ENCODE measurements around the gene C12orf57.

Gene C12orf57

DNA sequence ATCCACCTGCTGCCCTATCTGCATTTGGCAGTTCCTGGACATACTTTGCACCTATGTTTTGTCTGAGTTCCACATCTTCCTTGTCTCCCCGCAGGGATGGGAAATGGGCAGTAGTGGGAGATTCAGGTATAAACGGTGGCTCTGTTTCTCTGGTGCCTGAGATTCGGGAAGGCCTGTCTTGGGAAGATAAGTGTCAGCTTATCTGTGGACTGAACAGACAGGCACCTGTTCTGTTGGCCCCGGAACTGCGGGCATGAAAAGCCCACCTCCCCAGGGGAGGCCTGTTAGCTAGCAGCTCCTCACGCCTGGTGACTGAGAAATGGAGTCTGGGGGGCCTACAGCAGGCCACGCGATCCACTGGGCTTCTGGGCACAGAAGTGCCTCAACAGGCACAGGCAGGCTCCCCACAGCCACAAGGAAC is 20.8 kb downstream of the C12orf57 start:
- DNase-seq (ENCODE audit: low read depth in 2 of 2), result no peak

DNA sequence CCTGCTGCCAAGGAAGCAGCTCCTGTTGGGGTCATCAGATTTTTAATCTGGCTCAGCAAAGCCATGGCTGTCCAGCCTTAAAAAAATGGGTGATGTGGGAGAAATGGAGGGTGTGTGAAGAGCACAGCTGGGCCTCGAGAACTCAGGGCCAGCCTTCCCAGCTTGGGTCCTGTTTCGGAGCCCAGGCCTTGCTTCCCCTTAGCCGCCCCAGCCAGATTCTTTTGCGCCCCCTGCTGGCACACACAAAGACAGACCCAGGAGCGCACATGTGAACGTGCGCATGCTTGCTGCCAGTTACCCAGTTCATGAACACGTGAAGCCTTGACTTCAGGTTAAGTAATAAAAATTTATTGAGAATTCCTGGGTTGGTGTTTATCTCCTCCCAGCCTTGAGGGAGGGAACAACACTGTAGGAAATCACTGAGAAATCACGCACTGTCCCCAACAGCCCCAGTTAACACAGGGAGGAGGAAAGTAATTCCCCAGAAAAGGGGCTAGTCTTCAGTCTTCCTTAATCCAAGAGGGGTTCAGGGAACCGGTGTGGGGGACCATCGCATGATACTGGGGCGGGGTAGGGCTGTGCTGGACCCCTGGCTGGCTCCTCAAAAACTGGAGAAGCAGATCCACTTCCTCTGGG is 21.3 kb downstream of the C12orf57 start:
- DNase-seq (ENCODE audit: low read depth in 2 of 2), result peak; percentile 63 to 85

DNA sequence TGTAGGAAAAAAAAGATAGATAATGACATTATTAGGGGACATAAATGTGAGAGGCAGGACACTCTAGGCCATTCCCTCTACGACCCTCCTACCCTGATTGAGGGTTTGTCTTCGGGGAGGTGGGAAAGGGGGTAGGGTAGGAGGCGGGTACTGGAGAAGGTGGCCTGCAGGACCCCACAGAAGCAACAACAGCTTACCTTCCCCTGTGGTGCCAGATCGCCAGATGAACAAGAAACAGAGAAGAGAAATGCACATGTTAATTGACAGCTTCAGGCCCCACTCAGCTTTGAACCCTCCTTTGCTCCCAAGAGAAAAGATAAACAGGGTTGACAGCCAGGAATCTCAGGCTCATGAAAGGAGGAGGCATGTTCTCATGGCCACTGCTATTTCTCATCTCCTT is 21.9 kb downstream of the C12orf57 start:
- no peak for DNase-seq (ENCODE audit: low read depth in 2 of 2)

DNA sequence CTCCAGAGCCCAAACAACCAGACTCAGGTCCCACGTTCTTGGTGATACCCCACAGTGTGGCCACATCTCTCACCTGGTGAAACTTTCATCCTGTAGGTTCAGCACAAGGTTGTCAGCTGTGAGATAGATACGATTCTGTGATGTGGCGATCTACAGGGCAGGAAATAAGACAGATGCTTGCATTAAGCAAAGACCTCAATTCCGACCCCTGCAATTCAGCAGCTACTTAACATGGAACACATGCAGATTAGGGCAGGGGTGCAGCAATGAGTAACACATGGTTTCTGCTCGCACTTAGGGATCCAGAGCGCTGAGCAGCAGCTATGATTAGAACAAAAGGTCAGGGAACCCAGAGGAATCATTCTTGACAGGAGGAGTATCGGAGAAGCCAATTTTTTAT is 22.5 kb downstream of the C12orf57 start:
- no peak for DNase-seq (ENCODE audit: low read depth in 2 of 2)

DNA sequence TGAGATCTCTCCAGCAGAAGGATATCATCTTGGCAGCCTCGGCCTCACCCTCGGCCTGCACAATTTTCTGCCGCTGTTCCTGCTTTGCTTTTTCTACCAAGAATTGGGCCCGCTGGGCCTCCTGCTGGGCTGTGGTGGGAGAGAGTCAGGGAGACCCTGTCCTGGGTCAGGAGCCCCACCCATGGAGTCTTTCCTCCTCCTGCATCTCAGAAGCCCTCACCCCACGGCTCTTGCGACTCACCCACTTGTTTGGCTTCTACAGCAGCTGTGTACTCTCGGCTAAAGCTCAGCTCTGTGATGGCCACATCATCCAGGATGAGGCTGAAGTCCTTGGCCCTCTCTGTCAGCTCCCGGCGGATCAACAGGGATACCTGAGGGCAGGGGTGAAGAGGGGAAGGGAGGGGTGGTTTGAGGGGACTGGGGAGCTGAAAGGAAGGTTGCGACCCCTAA is 23.9 kb downstream of the C12orf57 start:
- no peak for DNase-seq (ENCODE audit: low read depth in 2 of 2)

DNA sequence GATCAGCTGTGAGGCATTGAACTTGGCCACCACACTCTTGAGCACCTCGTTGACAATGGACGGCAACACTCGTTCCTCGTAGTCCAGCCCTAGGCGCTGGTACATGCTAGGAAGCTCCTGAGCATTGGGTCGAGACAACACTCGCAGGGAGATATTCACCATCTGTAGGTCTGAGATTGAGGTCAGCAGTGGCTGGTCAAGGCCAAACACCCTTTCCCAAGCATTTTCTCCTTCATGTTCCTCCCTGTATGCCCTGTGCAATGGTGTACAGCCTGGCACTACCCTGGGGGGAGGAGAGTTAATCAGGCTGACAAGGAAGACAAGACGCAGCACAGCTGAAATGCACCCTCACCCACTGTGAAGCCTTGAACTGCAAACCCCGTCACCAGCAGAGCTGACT is 24.6 kb downstream of the C12orf57 start:
- no peak for DNase-seq (ENCODE audit: low read depth in 2 of 2)

DNA sequence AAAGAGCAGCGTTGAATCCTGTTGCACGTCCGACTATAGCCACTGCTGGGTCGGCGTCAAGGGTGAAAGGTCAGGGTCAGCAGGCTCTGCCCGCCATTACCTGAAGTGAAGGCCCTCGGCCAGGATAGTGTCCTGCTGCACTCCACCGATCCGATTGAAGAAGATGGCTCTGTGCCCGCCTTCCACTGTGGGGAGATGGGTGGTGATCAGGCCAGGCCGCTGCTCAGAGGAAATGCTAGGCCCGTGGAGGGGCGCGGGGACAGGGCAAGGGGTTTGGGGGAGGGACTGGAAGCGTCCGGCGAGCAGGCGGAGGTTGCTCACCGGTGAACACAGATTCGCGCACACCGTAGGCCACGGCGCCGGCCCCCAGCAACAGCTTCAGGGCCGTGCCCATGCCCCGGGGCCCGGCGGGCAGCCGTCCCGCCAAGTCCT is 26.3 kb downstream of the C12orf57 start:
- DNase-seq (ENCODE audit: low read depth in 2 of 2), result no peak

DNA sequence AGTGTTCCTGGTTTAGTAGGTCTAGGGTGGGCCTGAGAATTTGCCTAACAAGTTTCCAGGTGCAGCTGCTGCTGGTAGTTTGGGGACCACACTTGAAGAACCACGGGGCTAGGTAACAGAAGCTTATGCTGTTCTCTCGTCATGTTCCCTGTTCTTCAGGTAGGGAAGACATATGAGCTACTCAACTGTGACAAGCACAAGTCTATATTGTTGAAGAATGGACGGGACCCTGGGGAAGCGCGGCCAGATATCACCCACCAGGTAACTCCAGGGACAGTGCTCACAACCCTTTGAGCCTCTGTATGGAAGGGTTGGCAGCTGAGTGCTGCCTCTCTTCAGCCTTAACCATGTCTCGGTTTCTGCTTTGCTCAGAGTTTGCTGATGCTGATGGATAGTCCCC is 30.4 kb downstream of the C12orf57 start:
- DNase-seq (ENCODE audit: low read depth in 2 of 2), result no peak

DNA sequence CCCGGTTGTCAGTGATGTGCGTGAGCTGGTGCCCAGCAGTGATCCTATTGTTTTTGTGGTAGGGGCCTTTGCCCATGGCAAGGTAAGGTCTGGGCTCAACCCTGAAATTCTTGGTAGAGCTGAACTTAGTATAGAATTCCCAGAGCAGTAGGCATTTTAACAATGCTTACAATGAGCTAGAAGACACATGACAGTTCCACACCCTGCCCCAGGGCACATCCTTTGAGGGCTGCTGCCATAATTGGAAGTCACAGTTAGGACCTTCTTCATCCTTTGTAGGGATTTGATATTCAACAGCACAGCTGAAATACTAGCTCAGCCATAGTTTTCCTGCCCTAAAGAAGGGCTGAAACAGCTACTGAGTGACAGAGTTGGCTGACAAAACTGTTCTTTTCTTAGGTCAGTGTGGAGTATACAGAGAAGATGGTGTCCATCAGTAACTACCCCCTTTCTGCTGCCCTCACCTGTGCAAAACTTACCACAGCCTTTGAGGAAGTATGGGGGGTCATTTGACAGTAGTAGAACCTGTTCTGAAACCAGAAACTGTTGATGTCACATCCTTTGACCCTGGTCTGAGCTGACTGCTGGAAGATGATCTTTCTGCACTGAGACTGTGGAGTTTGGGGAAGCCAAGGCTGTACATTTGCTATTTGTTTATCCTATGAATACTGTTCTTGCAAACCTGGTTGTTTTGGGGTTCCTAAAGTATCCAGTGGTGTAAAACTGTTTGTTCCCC is 31.6 kb downstream of the C12orf57 start:
- no peak for DNase-seq (ENCODE audit: low read depth in 2 of 2)

DNA sequence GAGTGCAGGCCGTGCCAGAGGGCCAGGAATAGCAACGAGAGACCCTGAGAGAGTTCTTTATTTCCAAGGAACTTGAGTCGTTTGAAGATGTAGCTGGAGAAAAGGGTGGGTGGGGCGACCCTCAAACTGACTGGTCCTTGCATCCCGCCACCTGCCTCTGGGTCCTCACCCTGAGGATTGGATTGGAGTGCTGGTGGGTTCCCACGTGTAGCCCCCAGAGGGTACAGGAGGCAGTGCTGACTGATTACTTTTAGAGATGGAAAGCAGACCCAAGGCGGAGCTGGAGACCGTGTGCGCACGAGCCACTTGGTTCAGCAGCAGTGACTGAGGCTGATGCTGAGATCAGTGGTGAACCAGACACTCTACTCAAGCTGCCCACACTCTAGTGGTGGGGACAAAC is 33.8 kb downstream of the C12orf57 start:
- no peak for DNase-seq (ENCODE audit: low read depth in 2 of 2)

DNA sequence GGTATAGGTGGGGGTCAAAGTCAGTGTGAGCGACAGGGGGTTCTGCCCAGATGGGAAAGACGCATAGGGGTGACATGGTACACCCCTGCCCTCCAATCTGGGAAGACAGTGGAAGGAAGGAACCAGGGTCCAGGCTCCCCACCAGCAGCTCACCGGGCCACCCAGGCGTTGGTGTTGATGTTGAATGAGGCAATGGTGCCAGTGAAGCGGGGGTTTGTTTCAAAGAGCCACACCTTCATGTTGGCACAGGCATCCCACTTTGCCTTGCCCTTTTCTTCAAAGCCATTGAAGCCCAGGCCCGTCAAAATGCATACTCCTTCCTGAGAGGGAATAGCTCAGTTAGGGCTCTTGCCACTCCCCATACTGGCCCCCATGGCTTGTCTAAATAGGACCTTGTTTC is 34.4 kb downstream of the C12orf57 start:
- no peak for DNase-seq (ENCODE audit: low read depth in 2 of 2)

DNA sequence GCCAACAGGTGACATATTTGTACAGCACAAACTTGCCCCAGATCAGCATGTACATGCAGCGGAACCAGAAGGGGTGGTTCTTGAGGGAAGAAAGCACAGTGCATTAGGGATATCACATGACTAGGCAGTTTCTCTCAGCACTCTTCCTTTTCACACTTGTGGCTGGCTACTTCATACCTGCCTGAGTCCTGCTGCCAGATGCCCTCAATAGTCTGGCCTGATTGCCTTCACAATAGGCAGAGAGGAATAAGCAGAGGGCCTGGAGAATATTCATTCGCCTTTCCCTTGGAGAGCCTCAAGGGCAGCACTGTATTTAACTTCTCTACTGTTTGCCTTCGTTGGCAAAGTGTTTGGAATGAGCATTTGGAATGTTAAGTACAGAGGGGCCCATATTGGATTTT is 34.8 kb downstream of the C12orf57 start:
- DNase-seq (ENCODE audit: low read depth in 2 of 2), result no peak

DNA sequence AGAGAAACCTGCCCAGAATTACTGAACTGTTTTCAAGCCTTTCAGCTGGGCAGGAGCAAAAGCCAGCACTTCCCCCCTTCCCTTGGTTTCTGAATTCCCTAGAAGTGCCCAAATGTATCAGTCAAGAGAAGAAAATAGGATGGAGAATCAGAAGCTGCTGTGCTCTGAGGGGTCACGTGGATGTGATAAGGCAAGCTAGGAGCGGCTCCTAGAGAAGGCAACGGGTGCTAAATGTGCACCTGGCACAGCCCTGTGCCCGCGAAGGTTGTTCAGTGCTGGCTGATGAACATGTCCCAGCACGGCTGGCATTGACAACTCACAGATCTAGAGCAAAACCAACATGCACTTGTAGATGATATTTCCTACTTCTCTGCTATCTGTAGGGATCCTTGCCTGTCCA is 35.2 kb downstream of the C12orf57 start:
- no peak for DNase-seq (ENCODE audit: low read depth in 2 of 2)

DNA sequence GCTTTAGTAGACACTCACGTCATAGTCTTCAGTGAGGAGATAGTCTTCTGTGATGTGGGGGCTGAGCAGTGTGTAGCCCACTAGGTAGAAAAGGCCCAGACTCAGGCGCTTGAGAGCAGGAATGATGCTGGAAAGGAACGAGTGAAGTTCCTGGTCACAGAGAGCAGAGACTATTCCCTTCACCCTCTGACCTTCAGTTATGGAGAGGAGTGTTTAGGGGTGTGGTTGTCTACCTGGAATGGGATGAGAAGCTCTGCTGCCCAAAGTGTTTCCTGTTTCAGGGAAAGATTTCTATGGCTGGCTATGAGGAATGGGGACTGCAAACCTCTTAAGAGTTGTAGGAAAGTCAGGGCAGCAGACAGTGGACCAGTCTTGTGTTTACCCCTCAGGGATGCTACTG is 35.6 kb downstream of the C12orf57 start:
- DNase-seq (ENCODE audit: low read depth in 2 of 2), result no peak

DNA sequence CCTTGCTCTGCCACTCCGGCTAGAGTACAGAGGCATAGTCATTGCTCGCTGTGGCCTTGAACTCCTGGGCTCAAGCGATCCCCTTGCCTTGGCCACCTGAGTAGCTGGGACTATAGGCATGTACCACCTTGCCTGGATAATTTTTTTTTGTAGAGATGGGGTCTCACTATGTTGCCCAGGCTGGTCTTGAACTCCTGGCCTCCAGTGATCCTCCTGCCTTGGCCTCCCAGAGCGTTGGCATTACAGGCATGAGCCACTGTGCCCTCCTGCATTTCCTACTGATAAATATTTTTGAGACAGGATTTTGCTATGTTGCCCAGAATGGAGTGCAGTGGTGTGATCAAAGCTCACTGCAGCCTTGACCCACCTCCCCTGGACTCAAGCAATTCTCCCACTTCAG is 36.3 kb downstream of the C12orf57 start:
- no peak for DNase-seq (ENCODE audit: low read depth in 2 of 2)

DNA sequence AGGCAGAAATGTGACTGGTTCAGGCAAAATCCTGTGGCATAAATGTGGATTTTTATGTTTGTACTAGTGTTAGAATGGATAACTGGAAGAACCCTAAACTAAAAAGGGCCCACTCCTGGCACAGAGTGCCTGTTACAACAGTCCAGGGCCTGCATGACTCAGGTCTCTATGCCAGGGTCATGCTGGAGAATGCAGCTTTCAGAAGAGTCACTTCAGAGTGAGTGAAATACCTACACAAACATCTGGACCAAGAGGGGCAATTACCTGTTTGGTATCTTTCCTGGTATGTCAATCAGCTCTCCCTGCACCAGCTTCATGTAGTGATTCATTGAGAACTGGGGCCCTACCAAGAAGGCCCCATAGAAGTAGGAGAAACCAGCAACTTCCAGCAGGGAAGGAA is 36.9 kb downstream of the C12orf57 start:
- DNase-seq (ENCODE audit: low read depth in 2 of 2), result no peak

DNA sequence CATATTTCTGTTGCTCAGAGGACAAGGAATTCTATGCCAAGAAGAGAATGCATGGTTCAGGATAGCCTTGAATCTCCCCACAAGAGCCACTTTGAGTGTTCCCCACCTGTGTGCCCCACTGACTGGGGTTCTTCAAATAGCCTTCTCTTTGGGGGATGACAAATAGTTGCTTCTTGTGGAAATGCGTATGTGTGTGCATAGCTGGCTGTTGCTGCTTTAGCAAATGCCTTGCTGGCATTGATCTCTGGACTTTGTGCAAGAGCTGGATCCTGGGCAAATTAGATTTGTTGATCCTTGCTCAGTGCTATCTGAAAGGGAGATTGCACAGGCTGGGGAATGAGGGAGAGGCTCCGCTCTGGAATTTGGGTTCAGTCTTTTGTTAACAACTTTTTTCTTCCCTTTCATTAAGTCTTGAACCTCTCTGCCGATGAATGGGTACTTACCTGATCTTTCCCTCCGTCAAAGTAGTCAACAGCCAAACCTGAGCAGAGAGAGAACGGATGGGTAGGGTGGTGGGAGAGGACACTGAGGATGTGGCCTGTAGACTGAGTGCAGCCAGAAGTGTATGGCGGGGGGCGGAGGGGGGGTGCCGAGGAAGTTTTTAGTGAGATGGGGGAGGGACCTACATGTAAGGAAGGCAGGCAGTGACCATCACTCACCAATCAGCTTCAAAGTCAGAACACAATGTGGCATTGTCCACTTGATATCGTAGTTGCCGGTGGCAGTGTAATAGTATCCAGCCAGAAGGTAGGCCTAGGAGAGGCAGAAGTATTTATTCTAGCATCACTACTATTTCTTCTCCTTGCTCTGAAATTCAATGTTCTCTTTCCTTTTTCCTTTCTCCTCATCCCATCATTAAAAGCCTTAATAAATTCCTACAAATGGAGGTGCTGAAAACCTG is 37.6 kb downstream of the C12orf57 start:
- DNase-seq (ENCODE audit: low read depth in 2 of 2), result no peak

DNA sequence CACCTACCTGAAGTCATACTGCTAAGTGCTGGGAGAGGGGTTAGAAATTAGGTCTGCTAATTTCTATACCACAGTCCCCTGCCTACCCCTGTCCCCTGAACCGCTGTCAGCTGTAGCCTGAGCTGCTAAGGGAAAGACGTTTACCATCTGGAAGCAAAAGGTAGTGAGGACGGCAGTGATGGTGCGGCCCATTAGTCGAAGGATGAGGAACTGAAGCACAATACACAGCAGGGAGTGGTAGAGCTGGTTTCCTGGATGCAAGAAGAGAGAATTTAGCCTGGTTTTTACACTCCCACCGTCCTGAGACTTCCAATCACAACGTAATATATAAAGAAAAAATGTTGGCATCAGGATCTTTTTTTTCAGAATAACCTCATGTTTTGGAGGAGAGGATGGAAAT is 38.7 kb downstream of the C12orf57 start:
- no peak for DNase-seq (ENCODE audit: low read depth in 2 of 2)

DNA sequence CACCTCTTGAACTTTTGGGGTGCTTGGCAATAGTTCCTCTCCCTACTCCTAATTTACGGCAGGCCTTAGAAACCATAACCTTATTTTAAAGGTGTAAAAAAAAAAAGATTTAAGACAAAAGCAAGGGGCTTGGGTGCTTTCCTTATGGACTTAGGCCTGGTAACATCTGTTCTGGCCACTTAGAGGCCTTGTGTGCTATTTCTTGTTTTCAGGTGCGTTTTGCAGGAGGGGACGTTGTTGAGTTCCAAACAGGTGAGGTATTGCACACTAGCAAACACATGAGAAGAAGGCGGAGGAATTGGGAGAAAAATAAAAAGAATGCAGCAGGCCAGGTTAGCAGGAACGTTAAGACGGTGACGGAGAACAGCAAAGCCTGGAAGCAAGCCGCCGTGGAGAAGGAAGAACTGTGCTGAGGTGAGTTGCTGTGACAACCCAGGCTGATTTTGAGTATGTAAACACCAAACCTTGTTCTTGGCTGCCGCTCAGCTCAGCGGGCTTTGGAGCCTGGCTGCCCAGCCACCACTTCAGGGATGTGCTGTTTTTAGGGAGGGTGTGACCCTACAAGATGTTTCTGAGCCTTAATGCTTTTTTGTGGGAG is 44.2 kb downstream of the C12orf57 start:
- DNase-seq (ENCODE audit: low read depth in 2 of 2), result no peak
